Measurements from ENCODE around the gene NRXN3.

The NRXN3 gene

DNA sequence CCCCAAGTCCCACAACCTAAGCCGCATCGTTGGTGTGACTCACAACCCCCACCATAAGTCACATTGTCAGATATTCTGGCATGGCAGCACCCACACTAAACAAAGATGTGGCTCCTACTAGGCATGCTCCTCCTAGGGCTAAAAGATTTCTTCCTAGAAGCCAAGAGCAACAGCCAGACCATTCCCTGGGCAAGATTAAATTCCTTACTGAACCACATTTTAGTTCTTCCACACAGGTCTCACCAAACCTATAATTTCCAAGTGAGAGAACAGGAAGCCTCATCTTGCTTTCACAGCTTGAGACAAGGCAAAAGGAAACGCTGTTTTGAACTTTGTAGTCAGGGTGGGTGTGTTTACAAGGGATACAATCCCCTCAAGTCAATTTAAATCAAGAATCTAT, 1408.3 kb downstream of the NRXN3 start:
- ChIA-PET CTCF (no interaction called here), POLR2A (no interaction called here)
- DNase-seq (ENCODE audit: extremely low spot score) = no peak

DNA sequence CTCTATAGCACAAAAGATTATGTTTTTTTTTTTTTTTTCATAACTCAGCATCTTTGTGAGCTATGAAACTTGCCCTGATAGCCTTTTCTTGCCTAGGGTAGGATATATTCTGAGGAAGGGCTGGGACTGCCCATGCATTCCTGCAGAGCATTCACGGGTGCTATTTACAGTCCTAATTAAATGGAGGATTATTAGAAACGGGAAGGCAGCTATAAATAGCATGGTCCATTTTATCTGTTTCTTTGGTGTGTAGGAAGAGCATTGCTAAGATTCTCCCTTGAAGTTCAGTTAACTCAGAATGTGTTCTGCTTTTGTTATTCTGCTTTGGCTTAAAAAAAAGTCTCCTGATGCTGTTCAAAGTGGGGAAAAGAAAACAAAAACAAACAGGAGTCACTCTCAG, 1410.2 kb downstream of the NRXN3 start:
- ChIA-PET POLR2A (no interaction called here), CTCF (no interaction called here)
- TF ChIP-seq SUZ12 (IDR thresholded peaks at IDR 0.05) = no peak
- DNase-seq (ENCODE audit: extremely low spot score) = no peak

More for the DNA sequence above, 1408.3 kb downstream of the NRXN3 start:
- TF ChIP-seq ARNT (IDR thresholded peaks at IDR 0.05) (no peak), HDGF (IDR thresholded peaks at IDR 0.05; ENCODE audit: borderline replicate concordance) (no peak), SP1 (IDR thresholded peaks at IDR 0.05) (no peak), BHLHE40 (IDR thresholded peaks at IDR 0.05; ENCODE audit: borderline replicate concordance) (no peak), NFRKB (IDR thresholded peaks at IDR 0.05) (no peak)
- TF ChIP-seq, protein P1, sequence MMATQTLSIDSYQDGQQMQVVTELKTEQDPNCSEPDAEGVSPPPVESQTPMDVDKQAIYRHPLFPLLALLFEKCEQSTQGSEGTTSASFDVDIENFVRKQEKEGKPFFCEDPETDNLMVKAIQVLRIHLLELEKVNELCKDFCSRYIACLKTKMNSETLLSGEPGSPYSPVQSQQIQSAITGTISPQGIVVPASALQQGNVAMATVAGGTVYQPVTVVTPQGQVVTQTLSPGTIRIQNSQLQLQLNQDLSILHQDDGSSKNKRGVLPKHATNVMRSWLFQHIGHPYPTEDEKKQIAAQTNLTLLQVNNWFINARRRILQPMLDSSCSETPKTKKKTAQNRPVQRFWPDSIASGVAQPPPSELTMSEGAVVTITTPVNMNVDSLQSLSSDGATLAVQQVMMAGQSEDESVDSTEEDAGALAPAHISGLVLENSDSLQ (IDR thresholded peaks at IDR 0.05) = no peak

DNA sequence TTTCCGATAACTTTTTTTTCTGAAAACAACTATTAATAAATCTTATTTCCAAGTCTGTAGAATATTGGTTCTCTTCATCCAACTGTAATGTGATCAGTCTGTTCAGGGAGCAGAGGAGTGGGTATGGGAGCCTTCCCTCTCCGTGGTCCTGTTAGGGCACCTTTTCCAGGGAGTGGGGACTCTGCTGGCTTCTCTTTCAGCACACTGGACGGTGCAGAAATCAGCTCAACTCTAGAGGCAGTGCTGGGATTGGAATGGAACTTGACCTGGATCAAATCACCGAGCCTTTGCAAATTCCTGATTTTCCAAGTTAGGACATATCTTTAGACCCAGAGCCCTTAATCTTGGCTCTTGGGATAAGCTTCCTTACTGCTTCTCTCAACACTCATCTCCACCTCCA, 1410.7 kb downstream of the NRXN3 start:
- POLR2A ChIA-PET = no interaction called here
- CTCF ChIA-PET = no interaction called here
- no peak for TF ChIP-seq L3MBTL2 (conservative IDR thresholded peaks at IDR 0.05)
- no peak for TF ChIP-seq SP1 (IDR thresholded peaks at IDR 0.05)
- TF ChIP-seq ELF4 (IDR thresholded peaks at IDR 0.05) = no peak
- DNase-seq (ENCODE audit: extremely low spot score) = no peak

DNA sequence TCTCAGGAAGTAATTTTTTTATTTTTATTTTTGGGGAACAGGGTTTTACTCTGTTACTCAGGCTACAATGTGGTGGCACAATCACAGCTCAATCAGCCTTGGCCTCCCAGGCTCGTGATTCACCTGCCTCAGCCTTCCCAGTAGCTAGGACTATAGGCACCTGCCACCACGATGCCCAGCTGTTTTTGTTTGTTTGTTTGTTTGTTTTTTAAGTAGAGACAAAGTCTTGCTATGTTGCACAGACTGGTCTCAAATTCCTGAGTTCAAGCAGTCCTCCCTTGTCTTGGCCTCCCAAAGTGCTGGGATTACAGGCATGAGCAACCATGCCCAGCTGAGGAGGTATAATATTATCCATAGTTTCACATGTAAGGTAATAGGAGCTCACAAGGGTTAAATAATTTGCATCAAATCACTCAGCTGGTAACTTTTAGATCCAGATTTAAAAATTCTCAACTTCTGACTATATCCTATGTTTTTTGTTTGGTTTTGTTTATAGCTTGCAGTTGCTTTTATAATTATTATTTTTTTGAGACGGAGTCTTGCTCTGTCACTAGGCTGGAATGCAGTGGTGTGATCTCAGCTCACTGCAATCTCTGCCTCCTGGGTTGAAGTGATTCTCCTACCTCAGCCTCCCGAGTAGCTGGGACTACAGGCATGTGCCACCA, 1411.9 kb downstream of the NRXN3 start:
- ChIA-PET POLR2A (no interaction called here), CTCF (no interaction called here)
- no peak for DNase-seq (ENCODE audit: extremely low spot score)
- no peak for TF ChIP-seq CTBP1 (IDR thresholded peaks at IDR 0.05; ENCODE audit: borderline replicate concordance)

DNA sequence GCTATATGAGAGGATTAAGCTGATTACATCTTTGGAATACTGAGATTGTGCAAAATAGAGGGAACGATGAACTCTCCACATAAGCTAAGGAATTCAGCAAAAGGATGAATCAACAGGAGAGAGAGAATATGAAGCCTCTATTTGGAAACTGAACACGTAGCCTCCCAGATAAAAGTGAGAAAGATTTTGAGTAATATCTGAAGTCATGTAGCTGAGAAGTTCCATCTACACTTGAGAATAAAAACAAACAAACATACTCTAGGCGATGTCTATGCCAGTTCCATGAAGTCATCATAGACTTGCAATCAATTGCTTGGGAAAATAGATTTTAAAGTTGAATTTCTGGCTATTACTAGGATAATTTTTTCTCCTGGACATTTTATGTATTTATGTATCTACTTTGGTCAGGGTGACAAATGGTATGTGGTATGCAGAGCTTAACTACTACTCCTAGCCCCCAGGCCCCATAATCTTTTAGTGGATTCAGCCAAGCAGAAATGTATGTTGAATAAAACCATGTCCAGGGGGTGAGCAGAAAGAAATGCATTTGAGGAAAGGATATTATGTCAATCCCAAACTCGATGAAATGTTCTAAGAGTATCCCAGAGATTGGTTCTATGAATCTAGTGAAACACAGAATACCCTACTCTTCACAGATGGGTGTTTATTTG, 1413.7 kb downstream of the NRXN3 start:
- POLR2A ChIA-PET = no interaction called here
- no peak for TF ChIP-seq CTBP1 (IDR thresholded peaks at IDR 0.05; ENCODE audit: borderline replicate concordance)
- TF ChIP-seq HDGF (IDR thresholded peaks at IDR 0.05; ENCODE audit: borderline replicate concordance) = no peak
- no peak for TF ChIP-seq SP1 (IDR thresholded peaks at IDR 0.05)
- no peak for TF ChIP-seq FOXA1 (IDR thresholded peaks at IDR 0.05)
- TF ChIP-seq ARNT (IDR thresholded peaks at IDR 0.05) = no peak
- no peak for TF ChIP-seq TARDBP (IDR thresholded peaks at IDR 0.05)
- no peak for TF ChIP-seq FOXK2 (IDR thresholded peaks at IDR 0.05)
- TF ChIP-seq, protein P1 (IDR thresholded peaks at IDR 0.05) = no peak
- no peak for TF ChIP-seq FOXM1 (IDR thresholded peaks at IDR 0.05; ENCODE audit: borderline replicate concordance)
- TF ChIP-seq SUZ12 (IDR thresholded peaks at IDR 0.05) = no peak
- no peak for TF ChIP-seq NFRKB (IDR thresholded peaks at IDR 0.05)
- TF ChIP-seq LEF1 (IDR thresholded peaks at IDR 0.05; ENCODE audit: borderline replicate concordance) = no peak
- TF ChIP-seq BHLHE40 (IDR thresholded peaks at IDR 0.05; ENCODE audit: borderline replicate concordance) = no peak
- TF ChIP-seq ZNF384 (IDR thresholded peaks at IDR 0.05) = no peak
- TF ChIP-seq ELF4 (IDR thresholded peaks at IDR 0.05) = no peak
- no peak for TF ChIP-seq L3MBTL2 (conservative IDR thresholded peaks at IDR 0.05)
- CTCF ChIA-PET = interaction anchor here (0.7 to 1.3 kb wide), 2 partner anchors 40 to 447 kb away, joined by 3 to 7 read pairs; no protein-coding TSS in a partner anchor
- DNase-seq (ENCODE audit: extremely low spot score) = no peak

DNA sequence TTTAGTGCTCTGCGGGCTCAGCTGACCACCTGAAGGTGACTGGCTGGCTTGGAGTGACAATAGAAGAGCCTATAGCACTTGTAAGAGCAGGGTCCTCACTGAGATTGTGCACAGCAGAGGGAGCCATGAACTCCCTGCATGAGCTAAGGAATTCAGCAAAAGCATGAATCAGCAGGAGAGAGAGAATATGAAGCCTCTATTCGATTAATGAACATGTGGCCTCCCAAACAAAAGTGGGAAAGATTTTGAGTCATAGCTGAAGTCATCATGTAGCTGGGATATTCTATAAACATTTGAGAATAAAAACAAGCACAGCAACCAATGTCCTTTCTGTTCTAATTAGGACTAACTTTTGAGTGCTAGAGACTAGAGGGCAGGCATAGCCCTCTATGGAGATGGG, 1414.5 kb downstream of the NRXN3 start:
- DNase-seq (ENCODE audit: extremely low spot score) = no peak
- CTCF ChIA-PET = interaction anchor here (0.7 kb wide), 1 partner anchor 448 kb away, joined by 3 read pairs; no protein-coding TSS in a partner anchor

DNA sequence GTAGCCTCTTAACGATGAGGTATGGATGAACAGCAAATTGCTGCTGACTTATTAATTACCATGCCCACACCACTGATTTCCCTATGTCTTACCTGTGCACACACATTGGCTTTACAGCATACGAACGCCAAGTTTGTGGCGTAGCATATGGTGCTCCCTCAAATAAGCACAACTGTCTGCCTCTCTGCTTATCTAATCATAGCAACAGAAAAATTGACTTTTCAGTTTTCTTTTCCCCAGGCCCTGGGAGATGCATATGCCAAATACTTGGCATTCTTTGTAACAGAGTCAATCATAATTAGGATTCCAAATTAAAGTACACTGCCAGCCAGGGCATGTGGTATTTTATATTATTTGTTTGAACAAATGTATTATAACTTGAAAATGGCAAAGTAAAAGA, 1415.7 kb downstream of the NRXN3 start:
- ChIA-PET POLR2A (no interaction called here), CTCF (no interaction called here)
- DNase-seq (ENCODE audit: extremely low spot score) = no peak
- TF ChIP-seq FOXM1 (IDR thresholded peaks at IDR 0.05; ENCODE audit: borderline replicate concordance) (no peak), L3MBTL2 (conservative IDR thresholded peaks at IDR 0.05) (no peak), NFRKB (IDR thresholded peaks at IDR 0.05) (no peak), SP1 (IDR thresholded peaks at IDR 0.05) (no peak)

More for the DNA sequence above, 1414.5 kb downstream of the NRXN3 start:
- POLR2A ChIA-PET = no interaction called here
- no peak for TF ChIP-seq FOXM1 (IDR thresholded peaks at IDR 0.05; ENCODE audit: borderline replicate concordance)
- TF ChIP-seq BHLHE40 (IDR thresholded peaks at IDR 0.05; ENCODE audit: borderline replicate concordance) = no peak
- no peak for TF ChIP-seq ZNF384 (IDR thresholded peaks at IDR 0.05)
- no peak for TF ChIP-seq FOXA1 (IDR thresholded peaks at IDR 0.05)
- no peak for TF ChIP-seq TARDBP (IDR thresholded peaks at IDR 0.05)
- no peak for TF ChIP-seq ELF4 (IDR thresholded peaks at IDR 0.05)
- no peak for TF ChIP-seq HDGF (IDR thresholded peaks at IDR 0.05; ENCODE audit: borderline replicate concordance)
- no peak for TF ChIP-seq ARNT (IDR thresholded peaks at IDR 0.05)
- no peak for TF ChIP-seq LEF1 (IDR thresholded peaks at IDR 0.05; ENCODE audit: borderline replicate concordance)
- TF ChIP-seq SUZ12 (IDR thresholded peaks at IDR 0.05) = no peak
- no peak for TF ChIP-seq L3MBTL2 (conservative IDR thresholded peaks at IDR 0.05)
- TF ChIP-seq SP1 (IDR thresholded peaks at IDR 0.05) = no peak
- TF ChIP-seq CTBP1 (IDR thresholded peaks at IDR 0.05; ENCODE audit: borderline replicate concordance) = no peak
- no peak for TF ChIP-seq NFRKB (IDR thresholded peaks at IDR 0.05)

Data from HEK293T (cell line).